GM21529 (cell line): Measurements from ENCODE around the gene TMCO4.
"Not testable (repeated sequence)": the region's sequence is repeated elsewhere in the genome, so short reads cannot be mapped to it uniquely, and the experiment has no call there.

ENCODE experiments used
- ATAC-seq: cut with Tn5 transposase; IDR thresholded peaks from one replicate; pipeline ENCODE4 v1.9.1; 2021; ENCODE audit not compliant: unreplicated experiment

The TMCO4 gene

GRCh38 chr1:19814244-19814661, 14.5 kb upstream of the TMCO4 start:
- no peak for ATAC-seq

DNA sequence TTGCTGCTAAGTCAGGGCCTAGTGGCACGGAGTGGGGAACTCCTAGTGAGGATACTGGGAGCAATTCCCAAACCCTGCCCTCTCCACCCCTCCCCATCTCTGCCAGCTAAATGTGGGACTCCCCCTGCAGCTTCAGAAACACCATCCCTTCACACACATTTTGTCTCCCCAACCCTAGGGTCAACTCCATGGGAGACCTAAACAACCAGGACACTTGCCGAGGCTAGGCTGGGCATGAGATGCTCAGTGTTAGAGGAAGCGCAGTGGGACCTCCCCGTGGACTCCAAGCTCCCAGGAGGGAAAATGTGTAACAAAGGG, 13.9 kb upstream of the TMCO4 start:
- no peak for ATAC-seq

GRCh38 chr1:19812875-19813642, 13.3 kb upstream of the TMCO4 start:
- ATAC-seq, result no peak

DNA sequence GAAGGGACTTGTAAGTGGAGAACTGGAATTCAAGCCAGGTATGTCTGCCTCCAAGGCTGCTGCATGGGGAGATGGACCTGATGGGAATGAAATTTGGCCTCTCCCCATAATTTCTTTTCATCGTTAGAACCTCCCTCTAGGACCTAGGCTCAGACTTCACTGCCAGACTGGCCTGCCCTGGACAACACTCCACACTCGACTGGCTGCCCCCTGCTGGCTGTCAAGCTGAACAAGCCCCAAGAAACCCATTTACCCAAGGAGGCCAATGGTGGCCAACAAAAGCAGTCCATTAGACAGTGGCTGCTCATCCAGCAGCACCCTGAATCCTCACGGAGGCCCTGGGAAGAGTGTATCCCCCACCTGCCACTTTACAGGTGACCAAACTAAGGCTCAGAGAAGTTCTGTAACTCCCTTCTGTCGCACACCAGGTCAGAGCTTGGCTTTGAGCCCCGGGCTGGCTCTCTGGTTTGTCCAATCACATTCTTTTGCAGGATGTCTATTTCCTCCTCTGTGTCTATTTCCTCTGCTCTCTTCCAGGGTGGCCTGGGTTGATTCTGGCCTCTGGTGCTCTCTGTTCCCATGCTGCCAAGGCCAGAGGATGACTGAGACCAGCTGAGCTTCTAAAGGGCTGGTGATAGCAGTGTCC, 11.6 kb upstream of the TMCO4 start:
- no peak for ATAC-seq

GRCh38 chr1:19809044-19809750, 9.5 kb upstream of the TMCO4 start:
- ATAC-seq, result no peak

- ATAC-seq, result no peak
Measured at GRCh38 chr1:19808351-19808750, 8.6 kb upstream of the TMCO4 start.

DNA sequence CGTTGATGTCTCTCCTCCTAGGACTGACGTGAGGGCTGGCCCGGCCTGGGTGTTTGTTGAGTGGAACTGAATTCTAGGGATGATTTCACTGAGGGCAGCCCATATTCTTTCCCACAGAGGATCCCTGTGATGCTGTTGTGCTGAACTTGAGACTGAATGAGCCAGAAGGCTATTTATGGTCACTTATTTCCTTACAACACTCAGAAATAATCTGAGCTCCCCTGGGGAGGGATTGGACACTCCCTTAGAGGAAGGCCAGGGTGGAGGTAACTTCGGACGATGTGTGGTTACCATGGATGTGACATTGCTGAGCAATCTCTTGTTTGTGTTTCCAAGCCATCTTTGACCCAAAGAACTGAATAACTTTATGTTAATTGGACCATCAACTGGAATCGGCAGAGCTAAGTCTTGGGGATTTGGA, 5.1 kb upstream of the TMCO4 start:
- ATAC-seq, result no peak

- ATAC-seq, result no peak
Measured at GRCh38 chr1:19802269-19802668, 2.6 kb upstream of the TMCO4 start.

- peak; percentile 44 for ATAC-seq
Measured at GRCh38 chr1:19800076-19800804, 524 bp upstream of the TMCO4 start.

GRCh38 chr1:19798486-19799229, 1.1 kb downstream of the TMCO4 start:
- no peak for ATAC-seq

- no peak for ATAC-seq
Measured at GRCh38 chr1:19797827-19798226, 1.9 kb downstream of the TMCO4 start.

- ATAC-seq, result no peak
Measured at GRCh38 chr1:19794583-19794982, 5.1 kb downstream of the TMCO4 start.

GRCh38 chr1:19793360-19794046, 6.2 kb downstream of the TMCO4 start:
- ATAC-seq, result no peak

DNA sequence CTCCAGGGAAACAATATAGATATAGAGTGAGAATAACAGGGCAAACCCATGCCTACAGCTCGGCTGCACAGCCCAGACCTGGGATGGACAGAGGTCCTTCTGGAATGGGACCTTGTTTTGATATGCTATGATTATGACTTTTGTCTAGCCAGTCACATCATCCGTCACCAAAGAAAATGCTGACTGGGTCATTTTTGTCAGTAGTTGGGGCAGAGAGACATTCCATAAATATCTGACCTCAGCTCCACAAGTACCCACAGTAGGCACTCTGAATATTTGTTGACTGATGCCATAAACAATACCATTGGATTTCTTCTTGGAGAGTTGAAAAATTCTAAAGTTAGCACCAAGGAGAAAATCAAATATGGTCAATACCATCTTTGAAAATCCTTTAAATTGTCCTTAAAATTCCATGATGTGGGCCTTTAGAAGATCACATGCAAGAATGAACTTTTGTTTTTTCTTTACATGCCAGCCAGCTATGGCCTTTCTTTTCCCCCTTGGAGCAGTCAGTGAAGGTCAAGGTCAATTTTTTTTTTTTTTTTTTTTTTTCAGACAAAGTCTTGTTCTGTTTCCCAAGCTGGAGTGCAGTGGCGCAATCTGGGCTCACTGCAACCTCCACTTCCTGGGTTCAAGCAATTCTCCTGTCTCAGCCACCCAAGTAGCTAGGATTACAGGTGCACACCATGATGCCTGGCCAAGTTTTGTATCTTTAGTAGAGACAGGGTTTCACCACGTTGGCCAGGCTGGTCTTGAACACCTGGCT, 7.3 kb downstream of the TMCO4 start:
- no peak for ATAC-seq

DNA sequence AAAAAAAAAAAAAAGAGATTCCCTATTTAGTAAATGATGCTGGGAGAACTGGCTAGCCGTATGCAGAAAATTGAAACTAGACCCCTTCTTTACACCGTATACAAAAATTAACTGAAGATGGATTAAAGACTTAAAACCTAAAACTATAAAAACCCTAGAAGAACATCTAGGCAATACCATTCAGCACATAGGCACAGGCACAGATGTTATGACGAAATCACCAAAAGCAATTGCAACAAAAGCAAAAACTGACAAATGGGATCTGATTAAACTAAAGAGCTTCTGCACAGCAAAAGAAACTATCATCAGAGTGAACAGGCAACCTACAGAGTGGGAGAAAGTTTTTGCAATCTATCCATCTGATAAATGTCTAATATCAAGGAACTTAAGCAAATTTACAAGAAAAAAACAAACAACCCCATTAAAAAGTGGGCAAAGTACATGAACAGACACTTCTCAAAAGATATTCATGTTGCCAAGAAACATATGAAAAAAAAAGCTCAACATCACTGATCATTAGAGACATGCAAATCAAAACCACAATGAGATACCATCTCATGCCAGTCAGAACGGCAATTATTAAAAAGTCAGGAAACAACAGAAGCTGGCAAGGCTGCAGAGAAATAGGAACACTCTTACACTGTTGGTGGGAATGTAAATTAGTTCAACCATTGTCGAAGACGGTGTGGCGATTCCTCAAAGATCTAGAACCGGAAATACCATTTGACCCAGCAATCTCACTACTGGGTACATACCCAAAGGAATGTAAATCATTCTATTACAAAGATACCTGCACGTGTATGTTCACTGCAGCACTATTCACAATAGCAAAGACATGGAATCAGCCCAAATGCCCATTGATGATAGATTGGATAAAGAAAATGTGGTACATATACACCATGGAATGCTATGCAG, 9.4 kb downstream of the TMCO4 start:
- ATAC-seq, result not testable (repeated sequence)

- ATAC-seq, result no peak
Measured at GRCh38 chr1:19786988-19787423, 12.7 kb downstream of the TMCO4 start.

- ATAC-seq, result no peak
Measured at GRCh38 chr1:19785660-19786059, 14.1 kb downstream of the TMCO4 start.

DNA sequence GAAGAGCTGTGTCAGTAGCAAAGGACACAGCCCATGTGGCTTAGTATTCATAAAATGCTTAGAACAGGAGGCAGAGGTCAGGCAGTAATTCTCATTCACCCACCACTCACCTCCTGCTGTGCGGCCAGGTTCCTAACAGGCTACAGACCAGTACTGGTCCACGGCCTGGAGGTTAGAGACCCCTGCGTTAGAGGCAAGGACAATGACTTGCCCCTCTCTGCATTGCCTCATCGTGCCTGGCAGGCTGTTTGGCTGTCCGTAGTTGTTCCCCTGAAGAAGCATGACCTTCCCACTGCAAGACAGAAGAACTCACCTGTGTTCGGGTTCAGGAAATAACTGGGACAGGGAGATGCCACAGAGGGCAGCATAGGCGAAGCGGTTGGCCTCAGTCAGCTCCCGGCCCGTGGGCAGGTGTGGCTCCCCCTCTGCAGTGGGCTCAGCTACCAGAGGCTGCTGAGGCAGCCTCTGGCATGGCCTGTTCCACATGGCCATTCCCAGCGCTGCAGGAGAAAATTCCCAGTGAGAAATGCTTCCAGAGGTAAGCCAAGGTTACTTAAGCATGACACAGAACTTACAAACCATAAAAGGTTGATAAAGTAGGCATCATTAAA, 19.3 kb downstream of the TMCO4 start:
- no peak for ATAC-seq
